Suprapubic skin (tissue), 4 donors: ENCODE results near the gene KHDC4. TPM values are rescaled to one million over a fixed set of nuclear protein-coding genes. Genes with fewer than 3 reads are reported as not detected.
A peak's percentile ranks its signal among the peaks of the same experiment; 100 is the strongest.

Source experiments
- DNase-seq, 2 donors: peaks; one replicate each; pipeline ENCODE4 v3.0.0-alpha.2; 2019; ENCODE audit warnings: low spot score in 2 of 2
- H3K27ac ChIP-seq: fragments of 200-600 bp; sonication (generic); one replicate; pipeline ENCODE4 v1.5.1; 2019
- H3K27me3 ChIP-seq: fragments of 200-600 bp; sonication (generic); one replicate; pipeline ENCODE4 v1.5.1; 2019
- H3K36me3 ChIP-seq: fragments of 200-600 bp; sonication (generic); one replicate; pipeline ENCODE4 v1.5.1; 2019
- H3K4me1 ChIP-seq: fragments of 200-600 bp; sonication (generic); one replicate; pipeline ENCODE4 v1.5.1; 2019
- H3K4me3 ChIP-seq: fragments of 200-600 bp; sonication (generic); one replicate; pipeline ENCODE4 v1.5.1; 2019; ENCODE audit warnings: mild to moderate bottlenecking
- H3K9me3 ChIP-seq: fragments of 200-600 bp; sonication (generic); one replicate; pipeline ENCODE4 v1.5.1; 2019
- CTCF ChIP-seq, 2 donors: fragments of 200-600 bp in 1 of 2; fragments of 450-650 bp in 1 of 2; sonication (generic) in 1 of 2; IDR thresholded peaks; one replicate each; pipeline ENCODE4 v1.5.1; 2016 to 2019; ENCODE audit warnings: antibody characterized with exemption in 2 of 2, mild to moderate bottlenecking in 1 of 2, moderate library complexity in 1 of 2
- EP300 ChIP-seq: sonication (generic); formaldehyde crosslinking; IDR thresholded peaks from one replicate; pipeline ENCODE4 v1.6.1; 2017; ENCODE audit warnings: antibody characterized with exemption
- POLR2A ChIP-seq, 2 donors: fragments of 450-650 bp; IDR thresholded peaks; one replicate each; pipeline ENCODE4 v1.6.1; 2017; ENCODE audit warnings: antibody characterized with exemption in 2 of 2, mild to moderate bottlenecking in 2 of 2, moderate library complexity in 2 of 2
- POLR2AphosphoS5 ChIP-seq, 3 donors: sonication (generic); formaldehyde crosslinking; IDR thresholded peaks; one replicate each; pipeline ENCODE4 v1.6.1; 2017; ENCODE audit warnings: antibody characterized with exemption in 3 of 3
- WGBS: methylation state at CpG from one replicate; pipeline ENCODE4 v1.1.5; 2018; 5-methylcytosine and 5-hydroxymethylcytosine counted together
- total RNA-seq, 4 donors: library from RNA; depleted of rRNA; stranded (reverse); fragments of >200 nt; gene quantifications; one replicate each; pipeline ENCODE4 v1.1.0, GENCODE V29; 2016

Gene KHDC4
- total RNA-seq, 4 donors from 2014 or later = 33.6 to 116 (median 50.3) TPM

GRCh38 chr1:155971910-155972809 lies 37.9 kb upstream of the KHDC4 start:
- Histone ChIP-seq H3K4me3 (no peak overlapping the region), H3K36me3 (peaks cover 21% of the 10 kb centered on the region), H3K4me1 (peaks cover 95% of the 10 kb centered on the region), H3K9me3 (no peaks in the 10 kb centered on the region), H3K27me3 (no peaks in the 10 kb centered on the region), H3K27ac (no peak overlapping the region)
- 79% methylated on average over 6 of the region's 9 CpGs for WGBS
- no peak for DNase-seq
- TF ChIP-seq CTCF (IDR thresholded peaks at IDR 0.05) = no peak
- TF ChIP-seq POLR2AphosphoS5 (IDR thresholded peaks at IDR 0.05) = no peak
- no peak for TF ChIP-seq POLR2A (IDR thresholded peaks at IDR 0.05)

GRCh38 chr1:155970531-155971167 lies 36.4 kb upstream of the KHDC4 start:
- Histone ChIP-seq H3K27me3 (no peaks in the 10 kb centered on the region), H3K9me3 (no peaks in the 10 kb centered on the region), H3K27ac (peak overlapping the region; percentile 52), H3K36me3 (peaks cover 34% of the 10 kb centered on the region), H3K4me3 (no peak overlapping the region), H3K4me1 (peaks cover 80% of the 10 kb centered on the region)
- 42% methylated on average over 11 of the region's 11 CpGs for WGBS
- no peak for TF ChIP-seq CTCF (IDR thresholded peaks at IDR 0.05)
- TF ChIP-seq POLR2AphosphoS5 (IDR thresholded peaks at IDR 0.05) = no peak
- no peak for TF ChIP-seq EP300
- TF ChIP-seq POLR2A (IDR thresholded peaks at IDR 0.05) = no peak
- peak in 1 of 2 donors; percentile 76 for DNase-seq

GRCh38 chr1:155969377-155969791 lies 35.2 kb upstream of the KHDC4 start:
- 83% methylated on average over 9 of the region's 9 CpGs for WGBS
- Histone ChIP-seq H3K4me1 (peaks cover 68% of the 10 kb centered on the region), H3K4me3 (no peak overlapping the region), H3K27me3 (no peaks in the 10 kb centered on the region), H3K36me3 (peaks cover 47% of the 10 kb centered on the region), H3K27ac (peak overlapping the region; percentile 52), H3K9me3 (no peaks in the 10 kb centered on the region)
- TF ChIP-seq POLR2AphosphoS5 (IDR thresholded peaks at IDR 0.05) (no peak), POLR2A (IDR thresholded peaks at IDR 0.05) (no peak), CTCF (IDR thresholded peaks at IDR 0.05) (no peak), EP300 (no peak)
- DNase-seq = no peak

- H3K4me1 ChIP-seq = peaks cover 61% of the 10 kb centered on the region
- WGBS = 61% methylated on average over 3 of the region's 3 CpGs
- H3K9me3 ChIP-seq = no peaks in the 10 kb centered on the region
- TF ChIP-seq POLR2A (IDR thresholded peaks at IDR 0.05) (no peak), POLR2AphosphoS5 (IDR thresholded peaks at IDR 0.05) (no peak), CTCF (IDR thresholded peaks at IDR 0.05) (no peak), EP300 (no peak)
- H3K27ac ChIP-seq = peak overlapping the region; percentile 63
- H3K27me3 ChIP-seq = no peaks in the 10 kb centered on the region
- no peak for DNase-seq
- H3K36me3 ChIP-seq = peaks cover 54% of the 10 kb centered on the region
- no peak overlapping the region for H3K4me3 ChIP-seq
Observed at GRCh38 chr1:155968670-155969069, 34.5 kb upstream of the KHDC4 start.

GRCh38 chr1:155968051-155968400 lies 33.8 kb upstream of the KHDC4 start:
- Histone ChIP-seq H3K9me3 (no peaks in the 10 kb centered on the region), H3K36me3 (peaks cover 60% of the 10 kb centered on the region), H3K4me3 (no peak overlapping the region), H3K27ac (peak overlapping the region; percentile 63), H3K27me3 (no peaks in the 10 kb centered on the region), H3K4me1 (peaks cover 60% of the 10 kb centered on the region)
- TF ChIP-seq CTCF (IDR thresholded peaks at IDR 0.05) (no peak), POLR2AphosphoS5 (IDR thresholded peaks at IDR 0.05) (no peak), POLR2A (IDR thresholded peaks at IDR 0.05) (no peak), EP300 (no peak)
- DNase-seq = no peak
- 70% methylated on average over 7 of the region's 7 CpGs for WGBS
